Smooth muscle cell (in vitro differentiated cells): ENCODE data around the gene DGKH. TPM values are rescaled to one million over a fixed set of nuclear protein-coding genes. Genes with fewer than 3 reads are reported as not detected.

Experiments
- DNase-seq: peaks from one replicate; lab custom pipeline; 2025; ENCODE audit not compliant: unreplicated experiment; lab: John Stamatoyannopoulos, UW
- H2AFZ ChIP-seq: fragments of 200-600 bp; sonication (generic); 2 replicates; pipeline ENCODE4 v1.6.0; 2016; ENCODE audit warnings: antibody characterized with exemption, low read depth, mild to moderate bottlenecking
- H3F3A ChIP-seq: fragments of 200-600 bp; sonication (generic); 2 replicates; pipeline ENCODE4 v1.6.0; 2017; ENCODE audit warnings: antibody characterized with exemption, low read depth
- H3K27ac ChIP-seq: fragments of 200-600 bp; sonication (generic); 2 replicates; pipeline ENCODE4 v1.5.1; 2016; ENCODE audit warnings: low read depth, mild to moderate bottlenecking
- H3K27me3 ChIP-seq: fragments of 200-600 bp; sonication (generic); 2 replicates; pipeline ENCODE4 v1.6.1; 2016; ENCODE audit warnings: low read depth, mild to moderate bottlenecking
- H3K36me3 ChIP-seq: fragments of 200-600 bp; sonication (generic); 2 replicates; pipeline ENCODE4 v1.5.1; 2016; ENCODE audit warnings: low read depth
- H3K4me1 ChIP-seq: fragments of 200-600 bp; sonication (generic); 2 replicates; pipeline ENCODE4 v1.5.1; 2016; ENCODE audit warnings: low read depth
- H3K4me2 ChIP-seq: fragments of 200-600 bp; sonication (generic); 2 replicates; pipeline ENCODE4 v1.6.0; 2016; ENCODE audit warnings: mild to moderate bottlenecking
- H3K4me3 ChIP-seq: fragments of 200-600 bp; sonication (generic); 2 replicates; pipeline ENCODE4 v1.5.1; 2016; ENCODE audit warnings: mild to moderate bottlenecking
- H3K79me2 ChIP-seq: fragments of 200-600 bp; sonication (generic); 2 replicates; pipeline ENCODE4 v1.6.0; 2016; ENCODE audit warnings: low read depth, mild to moderate bottlenecking
- H3K9ac ChIP-seq: fragments of 200-600 bp; sonication (generic); 2 replicates; pipeline ENCODE4 v1.6.0; 2016; ENCODE audit warnings: low read depth
- H3K9me3 ChIP-seq: fragments of 200-600 bp; sonication (generic); replicated peaks from 2 replicates; pipeline ENCODE4 v1.5.1; 2016; ENCODE audit warnings: low read depth
- H4K20me1 ChIP-seq: fragments of 200-600 bp; sonication (generic); 2 replicates; pipeline ENCODE4 v1.6.0; 2016; ENCODE audit warnings: low read depth
- WGBS: methylation state at CpG from one replicate; pipeline ENCODE4 v1.1.7; 2016; ENCODE audit warnings: low lambda C conversion rate; 5-methylcytosine and 5-hydroxymethylcytosine counted together
- polyA plus RNA-seq: library from polyadenylated mRNA; unstranded; fragments of >200 nt; fragmentation: Nextera tagmentation; extraction: Ambion mirVana; gene quantifications from 2 replicates; pipeline ENCODE4 v1.2.1, GENCODE V29; 2016
- total RNA-seq: library from RNA; depleted of rRNA; stranded (reverse); fragments of >200 nt; gene quantifications from 2 replicates; pipeline ENCODE4 v1.2.3, GENCODE V29; 2014
- TF ChIP-seq, protein P1 (sequence below): fragments of 200-600 bp; sonication (generic); IDR thresholded peaks from 2 replicates; pipeline ENCODE4 v1.5.1; 2017; ENCODE audit warnings: borderline replicate concordance, mild to moderate bottlenecking, antibody characterized with exemption; ENCODE audit not compliant: insufficient read depth, poor library complexity, severe bottlenecking

Gene DGKH
- total and polyA plus RNA-seq, 2 experiments from 2014 or later = 1.3 to 6.8 TPM

- Histone ChIP-seq H3K4me1 (no peaks in the 10 kb centered on the region), H3K27ac (no peak overlapping the region), H3K36me3 (no peaks in the 10 kb centered on the region), H3K9ac (no peak overlapping the region), H3K4me2 (no peak overlapping the region), H3K4me3 (no peak overlapping the region), H4K20me1 (peaks cover 14% of the 10 kb centered on the region), H2AFZ (no peak overlapping the region), H3K9me3 (no peaks in the 10 kb centered on the region), H3K79me2 (peaks cover 4% of the 10 kb centered on the region), H3F3A (peaks cover 8% of the 10 kb centered on the region), H3K27me3 (no peaks in the 10 kb centered on the region)
- no peak for DNase-seq
- TF ChIP-seq, protein P1, sequence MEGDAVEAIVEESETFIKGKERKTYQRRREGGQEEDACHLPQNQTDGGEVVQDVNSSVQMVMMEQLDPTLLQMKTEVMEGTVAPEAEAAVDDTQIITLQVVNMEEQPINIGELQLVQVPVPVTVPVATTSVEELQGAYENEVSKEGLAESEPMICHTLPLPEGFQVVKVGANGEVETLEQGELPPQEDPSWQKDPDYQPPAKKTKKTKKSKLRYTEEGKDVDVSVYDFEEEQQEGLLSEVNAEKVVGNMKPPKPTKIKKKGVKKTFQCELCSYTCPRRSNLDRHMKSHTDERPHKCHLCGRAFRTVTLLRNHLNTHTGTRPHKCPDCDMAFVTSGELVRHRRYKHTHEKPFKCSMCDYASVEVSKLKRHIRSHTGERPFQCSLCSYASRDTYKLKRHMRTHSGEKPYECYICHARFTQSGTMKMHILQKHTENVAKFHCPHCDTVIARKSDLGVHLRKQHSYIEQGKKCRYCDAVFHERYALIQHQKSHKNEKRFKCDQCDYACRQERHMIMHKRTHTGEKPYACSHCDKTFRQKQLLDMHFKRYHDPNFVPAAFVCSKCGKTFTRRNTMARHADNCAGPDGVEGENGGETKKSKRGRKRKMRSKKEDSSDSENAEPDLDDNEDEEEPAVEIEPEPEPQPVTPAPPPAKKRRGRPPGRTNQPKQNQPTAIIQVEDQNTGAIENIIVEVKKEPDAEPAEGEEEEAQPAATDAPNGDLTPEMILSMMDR = no peak
- 94% methylated on average over 4 of the region's 4 CpGs for whole genome bisulfite sequencing
Measured at GRCh38 chr13:42108217-42108616, 59.8 kb downstream of the DGKH start.

- Histone ChIP-seq H3K27me3 (no peaks in the 10 kb centered on the region), H3K4me1 (no peaks in the 10 kb centered on the region), H3K27ac (no peak overlapping the region), H4K20me1 (peaks cover 14% of the 10 kb centered on the region), H3K9me3 (no peaks in the 10 kb centered on the region), H3K79me2 (peaks cover 4% of the 10 kb centered on the region), H3K4me2 (peak overlapping the region; percentile 13), H3K36me3 (no peaks in the 10 kb centered on the region), H3F3A (peaks cover 8% of the 10 kb centered on the region), H3K9ac (no peak overlapping the region), H2AFZ (no peak overlapping the region), H3K4me3 (no peak overlapping the region)
- 67% methylated on average over 2 of the region's 2 CpGs for WGBS
- TF ChIP-seq, protein P1 = no peak
- DNase-seq = no peak
Measured at GRCh38 chr13:42109957-42110356, 61.5 kb downstream of the DGKH start.

GRCh38 chr13:42110410-42111155 is 62.1 kb downstream of the DGKH start:
- H3K79me2 ChIP-seq = peaks cover 4% of the 10 kb centered on the region
- H3K36me3 ChIP-seq = no peaks in the 10 kb centered on the region
- no peaks in the 10 kb centered on the region for H3K4me1 ChIP-seq
- H3K27me3 ChIP-seq = no peaks in the 10 kb centered on the region
- H3F3A ChIP-seq = peaks cover 6% of the 10 kb centered on the region
- no peak overlapping the region for H3K4me3 ChIP-seq
- H3K27ac ChIP-seq = no peak overlapping the region
- H3K4me2 ChIP-seq = peak overlapping the region; percentile 13
- H4K20me1 ChIP-seq = peaks cover 14% of the 10 kb centered on the region
- no peak for DNase-seq
- TF ChIP-seq, protein P1 = peak; percentile 84
- 22% methylated on average over 7 of the region's 7 CpGs for WGBS
- no peak overlapping the region for H3K9ac ChIP-seq
- no peak overlapping the region for H2AFZ ChIP-seq
- no peaks in the 10 kb centered on the region for H3K9me3 ChIP-seq

DNA sequence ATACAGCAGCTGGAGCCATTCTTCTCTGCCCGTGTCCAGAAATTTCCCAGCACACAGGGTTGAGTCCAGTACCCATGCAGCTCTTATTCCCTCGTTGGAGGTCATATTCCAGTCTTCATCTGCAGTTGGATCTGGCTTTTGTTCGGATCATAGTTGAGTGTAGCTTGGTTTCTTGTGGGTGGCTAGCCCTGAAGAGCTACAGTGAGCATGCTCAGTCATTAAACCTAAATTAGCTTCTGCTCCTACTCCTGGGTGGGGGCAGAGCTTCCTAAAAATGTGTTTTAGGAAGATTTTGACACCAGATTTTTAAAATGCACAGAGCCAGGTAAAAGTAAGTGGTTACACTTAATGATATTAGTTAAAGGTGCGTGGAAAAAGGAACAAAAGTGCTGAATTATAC is 64.4 kb downstream of the DGKH start:
- Histone ChIP-seq H3F3A (peaks cover 4% of the 10 kb centered on the region), H3K36me3 (no peaks in the 10 kb centered on the region), H3K79me2 (peaks cover 4% of the 10 kb centered on the region), H2AFZ (no peak overlapping the region), H3K27ac (no peak overlapping the region), H3K27me3 (no peaks in the 10 kb centered on the region), H4K20me1 (peaks cover 20% of the 10 kb centered on the region), H3K4me3 (no peak overlapping the region), H3K4me1 (no peaks in the 10 kb centered on the region), H3K9me3 (no peaks in the 10 kb centered on the region), H3K4me2 (no peak overlapping the region), H3K9ac (no peak overlapping the region)
- WGBS = 71% methylated on average over 4 of the region's 4 CpGs
- TF ChIP-seq, protein P1 = no peak
- DNase-seq = no peak
